Measurements from ENCODE around the gene CATSPERE.
A peak's percentile ranks its signal among the peaks of the same experiment; 100 is the strongest.
"Not testable (repeated sequence)": the region's sequence is repeated elsewhere in the genome, so short reads cannot be mapped to it uniquely, and the experiment has no call there.

Gene CATSPERE

GRCh38 chr1:244557565-244557964, 96.5 kb downstream of the CATSPERE start:
- Mint-ChIP-seq H3K36me3 (peaks cover 28% of the 10 kb centered on the region), H3K9me3 (peaks cover 16% of the 10 kb centered on the region), H3K4me1 (no peaks in the 10 kb centered on the region), H3K4me3 (no peak overlapping the region), H3K27me3 (no peaks in the 10 kb centered on the region), H3K27ac (no peak overlapping the region)
- no peak for ATAC-seq

GRCh38 chr1:244559561-244559960, 98.5 kb downstream of the CATSPERE start:
- Mint-ChIP-seq H3K4me3 (no peak overlapping the region), H3K36me3 (peaks cover 27% of the 10 kb centered on the region), H3K4me1 (no peaks in the 10 kb centered on the region), H3K9me3 (peaks cover 19% of the 10 kb centered on the region), H3K27me3 (no peaks in the 10 kb centered on the region), H3K27ac (no peak overlapping the region)
- no peak for ATAC-seq

- H3K27ac Mint-ChIP-seq, H3K27me3 Mint-ChIP-seq, H3K4me3 Mint-ChIP-seq, ATAC-seq, H3K4me1 Mint-ChIP-seq: not testable (repeated sequence)
- peaks cover 12% of the 10 kb centered on the region for H3K9me3 Mint-ChIP-seq
- H3K36me3 Mint-ChIP-seq: peaks cover 35% of the 10 kb centered on the region
These were observed 101.8 kb downstream of the CATSPERE start for GRCh38 chr1:244562877-244563276.

GRCh38 chr1:244573768-244574167, 112.7 kb downstream of the CATSPERE start:
- no peak overlapping the region for H3K27ac Mint-ChIP-seq
- H3K9me3 Mint-ChIP-seq: peaks cover 14% of the 10 kb centered on the region
- peaks cover 19% of the 10 kb centered on the region for H3K36me3 Mint-ChIP-seq
- H3K4me3 Mint-ChIP-seq: no peak overlapping the region
- no peak for ATAC-seq
- H3K4me1 Mint-ChIP-seq: peaks cover 5% of the 10 kb centered on the region
- H3K27me3 Mint-ChIP-seq: no peaks in the 10 kb centered on the region

GRCh38 chr1:244576259-244576892, 115.3 kb downstream of the CATSPERE start:
- no peaks in the 10 kb centered on the region for H3K27me3 Mint-ChIP-seq
- peaks cover 19% of the 10 kb centered on the region for H3K36me3 Mint-ChIP-seq
- H3K27ac Mint-ChIP-seq: no peak overlapping the region
- no peak overlapping the region for H3K4me3 Mint-ChIP-seq
- ATAC-seq: no peak
- H3K4me1 Mint-ChIP-seq: no peaks in the 10 kb centered on the region
- H3K9me3 Mint-ChIP-seq: peaks cover 14% of the 10 kb centered on the region

GRCh38 chr1:244578205-244578604, 117.1 kb downstream of the CATSPERE start:
- not testable (repeated sequence) for H3K27ac Mint-ChIP-seq, H3K4me1 Mint-ChIP-seq, ATAC-seq, H3K4me3 Mint-ChIP-seq, H3K27me3 Mint-ChIP-seq
- H3K36me3 Mint-ChIP-seq: peaks cover 13% of the 10 kb centered on the region
- peaks cover 12% of the 10 kb centered on the region for H3K9me3 Mint-ChIP-seq

- no peak overlapping the region for H3K4me3 Mint-ChIP-seq
- no peaks in the 10 kb centered on the region for H3K9me3 Mint-ChIP-seq
- peaks cover 9% of the 10 kb centered on the region for H3K36me3 Mint-ChIP-seq
- no peaks in the 10 kb centered on the region for H3K4me1 Mint-ChIP-seq
- H3K27me3 Mint-ChIP-seq: peaks cover 9% of the 10 kb centered on the region
- no peak for ATAC-seq
- no peak overlapping the region for H3K27ac Mint-ChIP-seq
These were observed 122.4 kb downstream of the CATSPERE start for GRCh38 chr1:244583358-244583982.

GRCh38 chr1:244585867-244586266, 124.8 kb downstream of the CATSPERE start:
- no peak for ATAC-seq
- peaks cover 9% of the 10 kb centered on the region for H3K27me3 Mint-ChIP-seq
- no peaks in the 10 kb centered on the region for H3K4me1 Mint-ChIP-seq
- no peak overlapping the region for H3K27ac Mint-ChIP-seq
- no peak overlapping the region for H3K4me3 Mint-ChIP-seq
- H3K36me3 Mint-ChIP-seq: peaks cover 13% of the 10 kb centered on the region
- H3K9me3 Mint-ChIP-seq: peaks cover 6% of the 10 kb centered on the region

GRCh38 chr1:244590670-244591069, 129.6 kb downstream of the CATSPERE start:
- no peak for ATAC-seq
- Mint-ChIP-seq H3K27ac (no peak overlapping the region), H3K27me3 (peaks cover under 1% of the 10 kb centered on the region), H3K4me1 (no peaks in the 10 kb centered on the region), H3K4me3 (no peak overlapping the region), H3K9me3 (peaks cover 9% of the 10 kb centered on the region), H3K36me3 (peaks cover 8% of the 10 kb centered on the region)

GRCh38 chr1:244598611-244599010, 137.5 kb downstream of the CATSPERE start:
- no peak for ATAC-seq
- no peaks in the 10 kb centered on the region for H3K36me3 Mint-ChIP-seq
- no peak overlapping the region for H3K27ac Mint-ChIP-seq
- peaks cover 10% of the 10 kb centered on the region for H3K27me3 Mint-ChIP-seq
- no peak overlapping the region for H3K4me3 Mint-ChIP-seq
- no peaks in the 10 kb centered on the region for H3K9me3 Mint-ChIP-seq
- peaks cover 14% of the 10 kb centered on the region for H3K4me1 Mint-ChIP-seq

- Mint-ChIP-seq H3K9me3 (no peaks in the 10 kb centered on the region), H3K27me3 (peaks cover 10% of the 10 kb centered on the region), H3K27ac (peak overlapping the region; percentile 78), H3K4me1 (peaks cover 14% of the 10 kb centered on the region), H3K4me3 (peak overlapping the region; percentile 46), H3K36me3 (no peaks in the 10 kb centered on the region)
- peak; percentile 93 for ATAC-seq
These were observed 138.9 kb downstream of the CATSPERE start for GRCh38 chr1:244599937-244600350.

- Mint-ChIP-seq H3K27ac (peak overlapping the region; percentile 54), H3K9me3 (no peaks in the 10 kb centered on the region), H3K36me3 (no peaks in the 10 kb centered on the region), H3K4me3 (no peak overlapping the region), H3K27me3 (peaks cover 10% of the 10 kb centered on the region), H3K4me1 (peaks cover 14% of the 10 kb centered on the region)
- no peak for ATAC-seq
These were observed 140.3 kb downstream of the CATSPERE start for GRCh38 chr1:244601336-244601735.

- H3K9me3 Mint-ChIP-seq: no peaks in the 10 kb centered on the region
- no peaks in the 10 kb centered on the region for H3K36me3 Mint-ChIP-seq
- H3K27me3 Mint-ChIP-seq: peaks cover 10% of the 10 kb centered on the region
- H3K27ac Mint-ChIP-seq: no peak overlapping the region
- H3K4me1 Mint-ChIP-seq: peaks cover 14% of the 10 kb centered on the region
- no peak overlapping the region for H3K4me3 Mint-ChIP-seq
- no peak for ATAC-seq
These were observed 142.4 kb downstream of the CATSPERE start for GRCh38 chr1:244603498-244603897.

- H3K27ac Mint-ChIP-seq: no peak overlapping the region
- H3K9me3 Mint-ChIP-seq: no peaks in the 10 kb centered on the region
- H3K4me1 Mint-ChIP-seq: no peaks in the 10 kb centered on the region
- H3K36me3 Mint-ChIP-seq: no peaks in the 10 kb centered on the region
- ATAC-seq: no peak
- no peak overlapping the region for H3K4me3 Mint-ChIP-seq
- H3K27me3 Mint-ChIP-seq: peaks cover 10% of the 10 kb centered on the region
These were observed 144.8 kb downstream of the CATSPERE start for GRCh38 chr1:244605835-244606370.

GRCh38 chr1:244614113-244614836, 153.2 kb downstream of the CATSPERE start:
- Mint-ChIP-seq H3K9me3 (no peaks in the 10 kb centered on the region), H3K36me3 (peaks cover 15% of the 10 kb centered on the region), H3K27ac (no peak overlapping the region), H3K27me3 (no peaks in the 10 kb centered on the region), H3K4me1 (no peaks in the 10 kb centered on the region), H3K4me3 (no peak overlapping the region)
- no peak for ATAC-seq
